Measurements from ENCODE around the gene SPATA46.
"Not testable (repeated sequence)": the region's sequence is repeated elsewhere in the genome, so short reads cannot be mapped to it uniquely, and the experiment has no call there.

Gene SPATA46

GRCh38 chr1:162376691-162377090, at the start of gene SPATA46:
SPATA46 (minus strand) TSS chr1:162376854; CDS start chr1:162376790, 64 bp downstream.
- no peak for DNase-seq (ENCODE audit: low read depth in 3 of 3)

GRCh38 chr1:162422662-162423375, 46.2 kb upstream of the SPATA46 start:
- DNase-seq (ENCODE audit: low read depth in 3 of 3) = no peak

GRCh38 chr1:162421258-162422164, 44.9 kb upstream of the SPATA46 start:
- DNase-seq (ENCODE audit: low read depth in 3 of 3) = no peak

GRCh38 chr1:162420120-162420519, 43.5 kb upstream of the SPATA46 start:
- DNase-seq (ENCODE audit: low read depth in 3 of 3) = no peak

GRCh38 chr1:162419450-162419931, 42.8 kb upstream of the SPATA46 start:
- not testable (repeated sequence) for DNase-seq (ENCODE audit: low read depth in 3 of 3)

GRCh38 chr1:162418584-162418983, 41.9 kb upstream of the SPATA46 start:
- DNase-seq (ENCODE audit: low read depth in 3 of 3) = not testable (repeated sequence)

- no peak for DNase-seq (ENCODE audit: low read depth in 3 of 3)
Measured at GRCh38 chr1:162417650-162418049, 41.0 kb upstream of the SPATA46 start.

GRCh38 chr1:162416909-162417308, 40.3 kb upstream of the SPATA46 start:
- no peak for DNase-seq (ENCODE audit: low read depth in 3 of 3)

GRCh38 chr1:162416215-162416614, 39.6 kb upstream of the SPATA46 start:
- no peak for DNase-seq (ENCODE audit: low read depth in 3 of 3)

- DNase-seq (ENCODE audit: low read depth in 3 of 3) = no peak
Measured at GRCh38 chr1:162412002-162412401, 35.3 kb upstream of the SPATA46 start, which contains the start of gene SH2D1B. SH2D1B (minus strand) TSS chr1:162412136; CDS start chr1:162412016, 120 bp downstream.

GRCh38 chr1:162407539-162407938, 30.9 kb upstream of the SPATA46 start:
- no peak for DNase-seq (ENCODE audit: low read depth in 3 of 3)

- no peak for DNase-seq (ENCODE audit: low read depth in 3 of 3)
Measured at GRCh38 chr1:162406811-162407210, 30.2 kb upstream of the SPATA46 start.

GRCh38 chr1:162405800-162406199, 29.1 kb upstream of the SPATA46 start:
- DNase-seq (ENCODE audit: low read depth in 3 of 3) = no peak

GRCh38 chr1:162404550-162405160, 28.0 kb upstream of the SPATA46 start:
- DNase-seq (ENCODE audit: low read depth in 3 of 3) = no peak

- no peak for DNase-seq (ENCODE audit: low read depth in 3 of 3)
Measured at GRCh38 chr1:162400790-162401355, 24.2 kb upstream of the SPATA46 start.

GRCh38 chr1:162398999-162399580, 22.4 kb upstream of the SPATA46 start:
- DNase-seq (ENCODE audit: low read depth in 3 of 3) = no peak

GRCh38 chr1:162397943-162398560, 21.4 kb upstream of the SPATA46 start:
- no peak for DNase-seq (ENCODE audit: low read depth in 3 of 3)

- no peak for DNase-seq (ENCODE audit: low read depth in 3 of 3)
Measured at GRCh38 chr1:162397039-162397448, 20.4 kb upstream of the SPATA46 start.

GRCh38 chr1:162396201-162396906, 19.7 kb upstream of the SPATA46 start:
- no peak for DNase-seq (ENCODE audit: low read depth in 3 of 3)

Data from stimulated activated CD4-positive, alpha-beta T cell treated with anti-CD3 and anti-CD28 coated beads, TNF-alpha, amount 100 ng/mL, for 48 hours (primary cell).